ENCODE data around the gene ABCC8.
A peak's percentile ranks its signal among the peaks of the same experiment; 100 is the strongest.
"Not testable (repeated sequence)": the region's sequence is repeated elsewhere in the genome, so short reads cannot be mapped to it uniquely, and the experiment has no call there.

The ABCC8 gene

DNA sequence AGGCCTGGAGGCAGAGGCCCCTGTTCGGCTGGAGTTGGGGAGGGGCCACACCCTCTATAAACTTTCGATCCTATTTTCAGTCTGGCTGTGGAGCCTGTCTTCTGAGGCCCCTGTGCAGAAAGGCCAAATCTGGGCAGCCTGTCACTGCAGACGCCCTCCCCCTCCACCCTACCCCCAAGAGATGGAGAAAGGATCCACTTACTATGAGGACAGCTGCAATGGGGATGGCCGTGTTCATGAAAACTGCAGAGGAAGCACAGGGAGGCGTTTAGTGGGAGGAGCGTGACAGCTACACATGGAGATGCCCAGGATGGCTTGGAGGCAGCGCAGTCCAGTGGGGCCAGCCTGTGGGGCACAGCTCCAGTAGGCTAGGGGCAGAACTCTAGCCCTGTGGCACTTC lies 44.6 kb downstream of the ABCC8 start:
- TF ChIP-seq, protein P1, sequence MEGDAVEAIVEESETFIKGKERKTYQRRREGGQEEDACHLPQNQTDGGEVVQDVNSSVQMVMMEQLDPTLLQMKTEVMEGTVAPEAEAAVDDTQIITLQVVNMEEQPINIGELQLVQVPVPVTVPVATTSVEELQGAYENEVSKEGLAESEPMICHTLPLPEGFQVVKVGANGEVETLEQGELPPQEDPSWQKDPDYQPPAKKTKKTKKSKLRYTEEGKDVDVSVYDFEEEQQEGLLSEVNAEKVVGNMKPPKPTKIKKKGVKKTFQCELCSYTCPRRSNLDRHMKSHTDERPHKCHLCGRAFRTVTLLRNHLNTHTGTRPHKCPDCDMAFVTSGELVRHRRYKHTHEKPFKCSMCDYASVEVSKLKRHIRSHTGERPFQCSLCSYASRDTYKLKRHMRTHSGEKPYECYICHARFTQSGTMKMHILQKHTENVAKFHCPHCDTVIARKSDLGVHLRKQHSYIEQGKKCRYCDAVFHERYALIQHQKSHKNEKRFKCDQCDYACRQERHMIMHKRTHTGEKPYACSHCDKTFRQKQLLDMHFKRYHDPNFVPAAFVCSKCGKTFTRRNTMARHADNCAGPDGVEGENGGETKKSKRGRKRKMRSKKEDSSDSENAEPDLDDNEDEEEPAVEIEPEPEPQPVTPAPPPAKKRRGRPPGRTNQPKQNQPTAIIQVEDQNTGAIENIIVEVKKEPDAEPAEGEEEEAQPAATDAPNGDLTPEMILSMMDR (conservative IDR thresholded peaks at IDR 0.05; ENCODE audit: control insufficient read depth, insufficient read depth, low read depth, low read length), result no peak
- no peak overlapping the region for H3K4me3 ChIP-seq (ENCODE audit: control insufficient read depth, low read depth, low read length)
- DNase-seq (ENCODE audit: low read depth), result no peak

DNA sequence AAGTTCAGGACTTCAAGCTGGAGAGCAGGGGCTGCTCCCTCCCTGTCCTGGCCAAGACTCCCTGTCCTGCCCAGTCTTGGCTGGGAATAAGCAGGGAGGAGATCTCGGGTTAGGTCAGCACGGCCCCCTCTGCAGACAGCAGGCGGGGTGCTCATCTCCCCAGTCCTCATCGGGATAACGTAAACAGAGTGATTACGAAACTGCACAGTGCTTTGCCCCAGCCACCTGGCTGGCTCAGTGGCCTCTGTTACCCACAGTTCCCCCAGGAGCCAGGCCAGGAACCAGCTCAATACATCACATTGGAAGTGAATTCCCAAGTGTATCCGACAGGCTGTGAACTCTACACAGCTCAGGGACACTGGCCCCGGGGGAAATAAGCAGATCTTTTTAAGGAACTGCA lies 45.5 kb downstream of the ABCC8 start:
- no peak overlapping the region for H3K4me3 ChIP-seq (ENCODE audit: control insufficient read depth, low read depth, low read length)
- TF ChIP-seq, protein P1 (conservative IDR thresholded peaks at IDR 0.05; ENCODE audit: control insufficient read depth, insufficient read depth, low read depth, low read length), result no peak
- DNase-seq (ENCODE audit: low read depth), result peak; percentile 2

DNA sequence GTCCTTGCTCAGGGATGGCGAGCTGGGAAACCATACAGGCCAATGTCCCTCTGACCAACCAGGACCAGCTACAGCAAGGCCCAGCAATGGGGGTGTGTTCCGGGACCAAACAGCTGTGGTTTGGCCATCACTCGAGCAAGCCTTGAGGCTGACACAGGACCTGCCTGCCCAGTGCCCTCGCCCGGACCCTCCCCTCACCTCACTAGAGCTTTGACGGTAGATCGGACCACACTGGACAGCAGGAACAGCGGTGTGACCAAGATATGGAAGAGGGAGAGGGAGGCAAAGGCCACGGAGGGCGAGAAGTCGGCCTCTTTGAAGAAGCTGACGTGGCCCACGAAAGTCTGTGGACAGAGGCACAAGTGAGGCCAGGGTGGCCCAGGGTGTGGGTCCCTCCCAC lies 46.0 kb downstream of the ABCC8 start:
- TF ChIP-seq, protein P1 (conservative IDR thresholded peaks at IDR 0.05; ENCODE audit: control insufficient read depth, insufficient read depth, low read depth, low read length), result no peak
- no peak for DNase-seq (ENCODE audit: low read depth)
- no peak overlapping the region for H3K4me3 ChIP-seq (ENCODE audit: control insufficient read depth, low read depth, low read length)

DNA sequence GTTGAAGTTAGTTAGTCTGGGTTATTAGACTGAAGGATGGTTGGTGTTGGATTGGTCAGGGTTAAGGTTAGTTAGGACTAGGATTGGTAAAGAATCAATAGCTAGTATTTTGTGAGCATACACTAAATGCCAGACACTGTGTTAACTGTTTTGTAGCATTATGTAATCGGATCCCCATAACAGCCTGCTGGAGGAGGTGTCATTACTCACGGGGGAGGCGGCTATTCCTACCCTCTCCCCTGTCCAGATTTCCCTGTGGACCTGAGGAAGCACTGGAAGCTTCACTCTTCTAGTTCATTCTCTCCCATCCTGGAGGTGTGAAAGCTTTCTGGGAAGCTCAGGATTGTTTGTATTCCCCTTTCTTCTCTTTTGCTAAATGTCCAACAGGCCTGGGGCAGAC lies 47.7 kb downstream of the ABCC8 start:
- H3K4me3 ChIP-seq (ENCODE audit: control insufficient read depth, low read depth, low read length), result no peak overlapping the region
- no peak for DNase-seq (ENCODE audit: low read depth)
- TF ChIP-seq, protein P1 (conservative IDR thresholded peaks at IDR 0.05; ENCODE audit: control insufficient read depth, insufficient read depth, low read depth, low read length), result no peak

DNA sequence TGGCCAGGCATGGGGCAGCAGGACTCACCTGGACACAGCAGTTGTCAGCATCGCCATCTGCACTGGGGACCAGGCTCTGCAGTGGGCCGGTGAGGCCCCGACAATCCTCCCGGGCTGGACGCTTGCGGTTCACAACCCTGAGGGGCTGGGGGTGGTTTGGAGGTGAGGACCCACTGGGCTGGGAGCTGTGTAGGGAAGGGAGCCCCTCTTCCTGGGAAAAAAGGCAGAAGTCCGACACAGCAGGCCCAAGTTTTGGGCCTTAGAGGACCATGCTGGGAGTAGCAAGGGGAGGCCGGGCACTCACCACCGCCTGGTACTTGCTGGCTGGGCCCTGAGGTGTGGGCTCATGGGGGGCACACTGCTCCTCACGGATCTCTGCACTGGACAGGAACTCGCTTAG lies 48.4 kb downstream of the ABCC8 start:
- H3K4me3 ChIP-seq (ENCODE audit: control insufficient read depth, low read depth, low read length), result no peak overlapping the region
- TF ChIP-seq, protein P1 (conservative IDR thresholded peaks at IDR 0.05; ENCODE audit: control insufficient read depth, insufficient read depth, low read depth, low read length), result no peak

DNA sequence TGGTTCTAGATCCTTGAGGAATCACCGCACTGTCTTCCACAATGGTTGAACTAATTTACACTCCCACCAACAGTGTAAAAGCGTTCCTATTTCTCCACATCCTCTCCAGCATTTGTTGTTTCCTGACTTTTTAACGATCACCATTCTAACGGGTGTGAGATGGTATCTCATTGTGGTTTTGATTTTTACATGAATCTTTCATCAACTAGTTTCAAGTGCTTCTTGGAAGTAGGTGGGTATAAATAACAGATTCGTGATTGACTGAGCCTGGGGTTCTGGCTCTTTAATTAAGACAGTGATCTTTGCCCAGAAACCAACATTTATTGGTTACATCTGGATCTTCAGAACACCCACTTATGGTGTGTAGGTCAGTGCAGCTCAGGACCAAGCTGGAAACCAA lies 50.4 kb downstream of the ABCC8 start:
- not testable (repeated sequence) for H3K4me3 ChIP-seq (ENCODE audit: control insufficient read depth, low read depth, low read length); DNase-seq (ENCODE audit: low read depth)

More for the DNA sequence above, 48.4 kb downstream of the ABCC8 start:
- DNase-seq (ENCODE audit: low read depth), result no peak

DNA sequence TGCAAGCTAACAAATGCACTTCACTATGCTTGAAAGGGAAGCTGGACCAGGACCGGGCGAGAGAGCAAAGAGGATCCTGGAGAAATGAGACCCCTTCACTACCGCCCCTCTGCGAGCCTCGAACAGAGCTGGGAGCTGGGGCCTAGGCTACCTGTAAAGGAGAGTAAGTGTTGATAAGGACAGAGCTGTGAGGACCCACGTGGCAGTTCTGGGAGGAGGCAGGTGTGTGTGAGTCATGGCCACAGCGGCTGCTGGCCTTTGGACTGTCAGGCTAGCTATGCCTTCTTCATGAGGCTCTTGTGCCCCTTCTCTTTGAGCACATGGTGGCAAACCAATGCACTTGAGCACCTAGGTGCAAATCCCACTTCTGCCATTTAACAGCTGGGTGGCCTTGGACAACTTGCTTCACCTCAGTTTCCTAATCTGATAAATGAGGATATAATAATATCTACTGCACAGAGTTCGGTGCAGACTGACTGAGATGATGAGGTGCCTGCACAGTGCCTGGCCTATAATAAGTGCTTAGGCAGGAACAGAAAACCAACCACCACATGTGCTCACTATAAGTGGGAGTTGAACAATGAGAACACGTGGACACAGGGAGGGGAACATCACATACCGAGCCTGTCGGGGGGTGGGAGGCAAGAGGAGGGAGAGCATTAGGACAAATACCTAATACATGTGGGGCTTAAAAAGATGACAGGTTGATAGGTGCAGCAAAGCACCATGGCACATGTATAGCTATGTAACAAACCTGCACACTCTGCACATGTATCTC lies 52.9 kb downstream of the ABCC8 start:
- H3K4me3 ChIP-seq (ENCODE audit: control insufficient read depth, low read depth, low read length), result no peak overlapping the region
- TF ChIP-seq, protein P1 (conservative IDR thresholded peaks at IDR 0.05; ENCODE audit: control insufficient read depth, insufficient read depth, low read depth, low read length), result no peak
- DNase-seq (ENCODE audit: low read depth), result no peak

All from fibroblast of mammary gland (primary cell).